ENCODE data around the gene FBXO10. TPM values are rescaled to one million over a fixed set of nuclear protein-coding genes. Genes with fewer than 3 reads are reported as not detected.

The FBXO10 gene
- total and polyA plus RNA-seq, 2 of the 4 experiments (the other 2 are of a cell fraction): 6.6 to 6.7 TPM

DNA sequence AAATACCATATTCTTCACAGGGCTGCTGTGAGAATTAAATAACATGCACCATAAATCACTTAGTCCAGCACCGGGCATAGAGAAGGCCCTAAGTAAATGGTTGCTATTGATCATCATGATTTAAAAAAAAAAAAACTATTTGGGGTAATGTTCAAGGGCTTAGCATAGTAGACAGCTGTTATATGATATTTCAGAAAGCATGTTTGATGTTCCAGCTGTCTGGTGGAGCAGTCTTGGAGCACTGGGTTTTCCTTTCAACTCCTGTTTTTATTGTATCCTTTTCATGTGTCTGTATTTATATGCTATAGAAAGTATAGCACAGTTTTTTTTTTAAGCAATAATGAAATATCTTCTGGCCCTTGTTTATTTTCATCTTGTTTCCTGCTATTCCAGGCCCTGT, 44.2 kb upstream of the FBXO10 start:
- Histone ChIP-seq H2BK20ac (ENCODE audit: low read depth, low read length) (no peak overlapping the region), H3K27ac (ENCODE audit: insufficient read depth, low read length) (no peak overlapping the region), H2AFZ (replicated peaks; ENCODE audit: low read length, poor library complexity) (no peak overlapping the region), H3K9ac (ENCODE audit: low read depth, low read length) (no peak overlapping the region), H3K4ac (ENCODE audit: low read depth, low read length) (no peak overlapping the region), H2BK120ac (ENCODE audit: low read depth, low read length) (no peak overlapping the region), H3K18ac (ENCODE audit: low read depth, low read length) (no peak overlapping the region), H3K9me1 (ENCODE audit: insufficient read depth, low read length) (peaks cover 3% of the 10 kb centered on the region), H2AK5ac (ENCODE audit: low read depth, low read length) (no peak overlapping the region), H3K9me3 (ENCODE audit: control insufficient read depth, insufficient read depth, low read length) (no peaks in the 10 kb centered on the region), H4K91ac (ENCODE audit: insufficient read depth, low read depth, low read length) (no peak overlapping the region), H3K4me2 (ENCODE audit: low read depth, low read length) (no peak overlapping the region), H4K8ac (ENCODE audit: low read depth in 2 of 2, low read length in 2 of 2) (no peak overlapping the region), H3K56ac (ENCODE audit: extremely low read depth, insufficient read depth, low read length) (no peak overlapping the region), H3K4me1 (ENCODE audit: control insufficient read depth, insufficient read depth, low read length) (peaks cover 4% of the 10 kb centered on the region), H4K20me1 (ENCODE audit: insufficient read depth, low read length) (no peaks in the 10 kb centered on the region), H2BK5ac (ENCODE audit: low read depth, low read length, poor library complexity, severe bottlenecking) (no peak overlapping the region), H3K14ac (replicated peaks; ENCODE audit: low read depth, low read length) (no peak overlapping the region), H3K36me3 (ENCODE audit: control insufficient read depth, insufficient read depth, low read length) (no peaks in the 10 kb centered on the region), H2AK9ac (replicated peaks; ENCODE audit: low read depth, low read length, poor library complexity) (no peak overlapping the region), H3K27me3 (ENCODE audit: control insufficient read depth, insufficient read depth, low read length) (peaks cover 4% of the 10 kb centered on the region), H4K5ac (ENCODE audit: low read depth, low read length) (no peak overlapping the region), H3K4me3 (ENCODE audit: insufficient read depth, low read depth, low read length) (no peak overlapping the region), H2BK15ac (ENCODE audit: low read depth, low read length) (no peak overlapping the region), H3K23ac (ENCODE audit: low read depth, low read length) (no peak overlapping the region), H3K79me1 (ENCODE audit: low read depth in 1 of 2, low read length in 2 of 2) (no peaks in the 10 kb centered on the region; a peak in 1 of 4 replicates)
- dilution Hi-C loops (cut with HindIII; ENCODE audit: low sequenced_read_pairs, unreplicated experiment): no loop called here
- TF ChIP-seq BHLHE40 (IDR thresholded peaks at IDR 0.05; ENCODE audit: low read depth, low read length) (no peak), RFX5 (IDR thresholded peaks at IDR 0.05; ENCODE audit: low read depth, low read length) (no peak), RAD21 (IDR thresholded peaks at IDR 0.05; ENCODE audit: low read length) (no peak), CHD1 (IDR thresholded peaks at IDR 0.05; ENCODE audit: low read depth, low read length) (no peak)
- DNase-seq (no peak), ATAC-seq (ENCODE audit: low read depth) (no peak)
- intact Hi-C loops (cut with micrococcal nuclease): no loop called here
- POLR2A ChIA-PET (ENCODE audit: unreplicated experiment): interaction anchor here (0.6 kb wide), 1 partner anchor 190 kb away, joined by 4 read pairs; no protein-coding TSS in a partner anchor
- in situ Hi-C loops (cut with MboI; ENCODE audit: low sequenced_read_pairs): no loop called here
- WGBS, 2 experiments (ENCODE audit: extremely low coverage in 2 of 2, insufficient read length in 1 of 2): no CpG with 5 or more reads among the region's 1 CpG
- CTCF ChIA-PET: no interaction called here
- BruUV-seq (replicated peaks): no TSS peak

Measured in IMR-90 (cell line).